PFSK-1 (cell line): ENCODE data around the gene SNRPN.

Experiments
- FOXP2 ChIP-seq: optimal IDR thresholded peaks from 2 replicates; pipeline ENCODE3; 2011; ENCODE audit warnings: borderline replicate concordance, control low read depth, inconsistent platforms; ENCODE audit not compliant: insufficient read depth; ENCODE audit errors: extremely low read length, extremely low read depth
- POLR2AphosphoS5 ChIP-seq: IDR thresholded peaks from 2 replicates; pipeline ENCODE4 v1.6.1; 2012; ENCODE audit warnings: low read depth, mild to moderate bottlenecking, control low read depth, low read length, moderate library complexity
- SIN3A ChIP-seq: IDR thresholded peaks from 2 replicates; pipeline ENCODE4 v1.6.1; 2012; ENCODE audit warnings: mild to moderate bottlenecking, low read length, moderate library complexity, borderline replicate concordance; ENCODE audit not compliant: insufficient read depth
- TAF1 ChIP-seq: IDR thresholded peaks from 2 replicates; pipeline ENCODE4 v1.6.1; 2012; ENCODE audit warnings: low read length, control low read depth, borderline replicate concordance; ENCODE audit not compliant: insufficient read depth
- TF ChIP-seq, protein P1 (sequence below), 2 experiments: IDR thresholded peaks; 2 replicates each; pipeline versions ENCODE4 v1.6.1 to v1.8.0; 2011 to 2012; ENCODE audit warnings: low read depth in 2 of 2, low read length in 2 of 2, control low read depth in 1 of 2, inconsistent platforms in 1 of 2, mild to moderate bottlenecking in 1 of 2, moderate library complexity in 1 of 2; ENCODE audit not compliant: insufficient read depth in 1 of 2

SNRPN gene

DNA sequence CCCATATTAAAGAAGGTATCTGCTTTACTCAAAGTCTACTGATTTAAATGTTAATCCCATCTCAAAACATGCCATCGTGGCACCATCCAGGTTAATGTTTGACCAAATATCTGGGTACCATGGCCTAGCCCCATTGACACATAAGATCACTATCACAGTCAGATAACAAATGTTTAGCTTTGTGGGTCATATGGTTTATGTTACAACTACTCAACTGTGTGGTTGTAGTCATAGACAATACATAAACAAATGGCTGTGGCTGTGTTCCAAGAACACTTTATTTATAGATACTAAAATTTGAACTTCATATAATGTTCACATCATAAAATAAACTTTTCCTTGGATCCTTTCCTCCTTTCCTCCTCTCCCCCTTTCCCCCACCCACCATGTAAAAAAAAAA, 9.8 kb upstream of the SNRPN start:
- TF ChIP-seq FOXP2 (no peak), POLR2AphosphoS5 (no peak), SIN3A (no peak), TAF1 (no peak)
- TF ChIP-seq, protein P1, sequence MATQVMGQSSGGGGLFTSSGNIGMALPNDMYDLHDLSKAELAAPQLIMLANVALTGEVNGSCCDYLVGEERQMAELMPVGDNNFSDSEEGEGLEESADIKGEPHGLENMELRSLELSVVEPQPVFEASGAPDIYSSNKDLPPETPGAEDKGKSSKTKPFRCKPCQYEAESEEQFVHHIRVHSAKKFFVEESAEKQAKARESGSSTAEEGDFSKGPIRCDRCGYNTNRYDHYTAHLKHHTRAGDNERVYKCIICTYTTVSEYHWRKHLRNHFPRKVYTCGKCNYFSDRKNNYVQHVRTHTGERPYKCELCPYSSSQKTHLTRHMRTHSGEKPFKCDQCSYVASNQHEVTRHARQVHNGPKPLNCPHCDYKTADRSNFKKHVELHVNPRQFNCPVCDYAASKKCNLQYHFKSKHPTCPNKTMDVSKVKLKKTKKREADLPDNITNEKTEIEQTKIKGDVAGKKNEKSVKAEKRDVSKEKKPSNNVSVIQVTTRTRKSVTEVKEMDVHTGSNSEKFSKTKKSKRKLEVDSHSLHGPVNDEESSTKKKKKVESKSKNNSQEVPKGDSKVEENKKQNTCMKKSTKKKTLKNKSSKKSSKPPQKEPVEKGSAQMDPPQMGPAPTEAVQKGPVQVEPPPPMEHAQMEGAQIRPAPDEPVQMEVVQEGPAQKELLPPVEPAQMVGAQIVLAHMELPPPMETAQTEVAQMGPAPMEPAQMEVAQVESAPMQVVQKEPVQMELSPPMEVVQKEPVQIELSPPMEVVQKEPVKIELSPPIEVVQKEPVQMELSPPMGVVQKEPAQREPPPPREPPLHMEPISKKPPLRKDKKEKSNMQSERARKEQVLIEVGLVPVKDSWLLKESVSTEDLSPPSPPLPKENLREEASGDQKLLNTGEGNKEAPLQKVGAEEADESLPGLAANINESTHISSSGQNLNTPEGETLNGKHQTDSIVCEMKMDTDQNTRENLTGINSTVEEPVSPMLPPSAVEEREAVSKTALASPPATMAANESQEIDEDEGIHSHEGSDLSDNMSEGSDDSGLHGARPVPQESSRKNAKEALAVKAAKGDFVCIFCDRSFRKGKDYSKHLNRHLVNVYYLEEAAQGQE (IDR thresholded peaks at IDR 0.05; ENCODE audit: insufficient read depth in 1 of 2, low read depth in 2 of 2, low read length in 2 of 2): no peak

DNA sequence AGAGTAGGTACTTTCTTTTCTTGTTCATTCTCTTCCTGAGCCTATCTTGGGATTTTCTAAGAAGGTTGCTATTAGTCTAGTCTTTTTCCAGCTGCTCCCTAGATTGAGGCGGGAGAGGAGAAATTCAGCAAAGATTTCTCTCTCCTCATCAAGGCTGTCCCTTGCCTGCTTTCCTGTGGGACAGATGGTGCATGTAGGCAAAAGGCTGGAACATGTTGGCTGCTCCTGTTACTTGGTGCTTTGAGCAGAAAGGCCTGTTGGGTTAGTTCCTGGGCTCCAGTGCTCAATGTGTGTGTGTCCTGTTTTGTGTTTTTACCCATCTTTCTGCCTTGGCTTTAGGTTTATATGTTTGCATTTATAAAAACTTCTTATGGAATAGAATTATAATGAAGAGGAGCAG, 9.1 kb upstream of the SNRPN start:
- TF ChIP-seq TAF1: no peak
- TF ChIP-seq POLR2AphosphoS5: no peak

DNA sequence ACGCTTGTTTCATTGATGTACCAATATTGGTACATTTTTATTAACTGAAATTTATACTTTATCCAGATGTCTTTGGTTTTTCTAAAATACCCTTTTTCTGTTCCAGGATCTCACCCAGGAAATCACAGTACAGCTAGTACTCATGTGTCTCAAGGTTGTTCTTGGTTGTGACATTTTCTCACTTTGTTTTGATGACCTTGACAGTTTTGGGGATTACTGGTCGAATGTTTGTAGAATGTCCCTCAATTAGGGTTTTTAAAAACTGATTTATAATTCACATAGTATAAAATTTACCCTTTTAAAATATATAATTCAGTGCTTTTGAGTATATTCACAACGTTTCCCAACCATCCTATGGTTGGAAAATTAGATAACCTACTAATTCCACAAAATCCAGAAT, 6.3 kb upstream of the SNRPN start:
- TF ChIP-seq, protein P1 (IDR thresholded peaks at IDR 0.05; ENCODE audit: insufficient read depth in 1 of 2, low read depth in 2 of 2, low read length in 2 of 2): no peak
- TF ChIP-seq TAF1 (no peak), FOXP2 (no peak), SIN3A (no peak)

DNA sequence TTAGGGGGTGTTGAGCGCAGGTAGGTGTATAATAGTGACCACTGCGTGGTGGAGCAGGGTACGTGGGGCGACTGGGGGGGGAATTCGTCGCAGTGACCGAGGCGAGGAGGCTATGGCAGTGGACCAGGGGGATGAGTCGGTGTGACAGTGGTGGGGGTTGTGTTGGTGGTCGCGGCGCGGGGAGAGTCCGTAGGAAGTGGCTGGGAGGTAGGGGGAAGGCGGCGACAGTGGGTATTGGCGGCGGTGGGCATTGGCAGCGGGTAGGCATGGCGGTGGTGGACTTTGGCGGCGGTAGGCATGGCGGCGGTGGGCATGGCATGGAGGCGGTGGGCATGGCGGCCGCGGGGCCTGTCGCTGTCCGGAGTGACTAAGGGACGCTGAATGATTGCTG, 739 bp downstream of the SNRPN start:
- TF ChIP-seq TAF1 (no peak), POLR2AphosphoS5 (no peak), SIN3A (no peak), FOXP2 (no peak)
- TF ChIP-seq, protein P1 (IDR thresholded peaks at IDR 0.05; ENCODE audit: insufficient read depth in 1 of 2, low read depth in 2 of 2, low read length in 2 of 2): no peak

DNA sequence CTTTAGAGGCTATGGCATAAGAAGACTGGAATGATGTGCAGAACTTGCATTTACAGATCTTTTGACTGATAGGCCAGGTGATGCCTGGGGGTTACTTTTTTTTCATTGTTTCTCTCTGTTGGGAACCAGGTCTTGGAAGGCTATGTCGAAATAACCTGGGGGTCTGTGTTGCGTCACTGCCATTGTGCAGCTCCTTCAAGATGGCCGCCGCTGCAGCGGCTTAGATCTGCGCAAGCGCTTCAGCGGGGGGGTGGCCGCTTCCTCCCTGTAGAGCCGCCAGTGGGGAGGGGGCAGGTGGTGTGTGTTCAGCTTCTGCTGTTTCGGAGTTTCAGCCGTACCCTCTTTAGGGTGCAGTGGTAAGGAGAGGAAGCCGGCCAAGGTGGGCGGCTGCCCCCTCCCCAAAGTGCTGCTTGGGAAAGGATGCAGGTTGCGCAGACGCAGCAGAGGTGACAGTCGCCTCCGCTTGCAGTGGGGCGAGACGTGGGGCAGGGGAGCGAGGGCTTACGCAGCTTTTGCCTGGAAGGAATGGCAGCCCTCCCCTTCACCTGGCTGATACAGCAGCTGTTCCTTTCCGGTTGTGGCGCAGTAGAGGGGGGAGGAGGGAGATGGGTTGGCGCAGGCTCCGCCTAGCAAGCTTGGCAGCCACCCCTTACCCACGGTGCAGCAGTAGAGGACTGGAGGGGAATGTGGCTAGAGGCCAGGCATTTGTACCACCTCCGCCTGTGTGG, 1.5 kb downstream of the SNRPN start:
- TF ChIP-seq TAF1 (peak; percentile 27; the same call in 1 of the 2 replicates), POLR2AphosphoS5 (peak; percentile 52), FOXP2 (no peak)

DNA sequence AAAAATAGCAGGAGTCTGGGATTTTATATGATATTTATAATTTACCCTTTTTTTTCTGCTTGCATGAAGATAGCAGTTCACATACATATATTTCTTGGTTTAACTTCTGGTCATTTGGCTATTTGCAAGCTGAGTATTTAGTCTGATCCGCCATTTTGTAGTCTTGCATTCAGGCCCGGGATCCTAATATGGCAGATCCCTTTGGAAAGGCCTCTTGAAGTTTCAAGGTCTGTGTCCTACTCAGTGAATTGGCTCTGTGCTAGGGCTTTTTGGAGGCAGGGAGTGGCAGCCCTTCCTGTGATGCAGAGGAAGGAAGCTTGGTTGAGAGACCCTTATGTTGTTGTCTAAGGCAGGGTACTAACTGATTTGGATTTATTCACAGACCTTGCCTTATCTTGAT, 2.9 kb downstream of the SNRPN start:
- TF ChIP-seq TAF1: no peak
- TF ChIP-seq, protein P1 (IDR thresholded peaks at IDR 0.05; ENCODE audit: insufficient read depth in 1 of 2, low read depth in 2 of 2, low read length in 2 of 2): no peak
- TF ChIP-seq FOXP2: no peak
- TF ChIP-seq POLR2AphosphoS5: no peak
